Measurements from ENCODE around the gene ATRNL1. TPM values are rescaled to one million over a fixed set of nuclear protein-coding genes. Genes with fewer than 3 reads are reported as not detected.

Gene ATRNL1
- polyA plus RNA-seq, 4 donors, result 0.78 to 1.1 TPM; not detected in 2

- Histone ChIP-seq H3K4me3 (ENCODE audit: low read depth in 1 of 3, low read length in 3 of 3) (no peak overlapping the region), H3K9me3 (ENCODE audit: control insufficient read depth in 2 of 2, insufficient read depth in 1 of 2, low read depth in 1 of 2, low read length in 1 of 2) (no peaks in the 10 kb centered on the region), H3K27ac (ENCODE audit: low read depth in 1 of 3, low read length in 2 of 3) (no peak overlapping the region), H3K4me1 (ENCODE audit: control insufficient read depth in 3 of 3, insufficient read depth in 2 of 3, low read depth in 1 of 3, low read length in 2 of 3) (no peaks in the 10 kb centered on the region), H3K27me3 (ENCODE audit: control insufficient read depth in 3 of 3, insufficient read depth in 3 of 3, low read length in 3 of 3) (no peaks in the 10 kb centered on the region), H3K36me3 (ENCODE audit: control insufficient read depth in 3 of 3, insufficient read depth in 2 of 3, low read depth in 1 of 3, low read length in 3 of 3) (no peaks in the 10 kb centered on the region)
- no peak for FAIRE-seq
- WGBS, 3 donors, result 48 to 60% (median 52%) methylated on average over 3 of the region's 3 CpGs
- DNase-seq, result no peak
Measured at GRCh38 chr10:115049960-115050359, 43.2 kb upstream of the ATRNL1 start.

- no peaks in the 10 kb centered on the region for H3K27me3 ChIP-seq (ENCODE audit: control insufficient read depth in 3 of 3, insufficient read depth in 3 of 3, low read length in 3 of 3)
- no peaks in the 10 kb centered on the region for H3K4me1 ChIP-seq (ENCODE audit: control insufficient read depth in 3 of 3, insufficient read depth in 2 of 3, low read depth in 1 of 3, low read length in 2 of 3)
- no peaks in the 10 kb centered on the region for H3K9me3 ChIP-seq (ENCODE audit: control insufficient read depth in 2 of 2, insufficient read depth in 1 of 2, low read depth in 1 of 2, low read length in 1 of 2)
- 92 to 97% (median 94%) methylated on average over 3 of the region's 3 CpGs for WGBS, 3 donors
- FAIRE-seq, result no peak
- no peak overlapping the region for H3K27ac ChIP-seq (ENCODE audit: low read depth in 1 of 3, low read length in 2 of 3)
- no peak for DNase-seq
- H3K4me3 ChIP-seq (ENCODE audit: low read depth in 1 of 3, low read length in 3 of 3), result no peak overlapping the region
- H3K36me3 ChIP-seq (ENCODE audit: control insufficient read depth in 3 of 3, insufficient read depth in 2 of 3, low read depth in 1 of 3, low read length in 3 of 3), result no peaks in the 10 kb centered on the region
Measured at GRCh38 chr10:115050375-115051010, 42.7 kb upstream of the ATRNL1 start.

GRCh38 chr10:115051216-115051615, 41.9 kb upstream of the ATRNL1 start:
- 83 to 92% (median 83%) methylated on average over 2 of the region's 2 CpGs for WGBS, 3 donors
- H3K36me3 ChIP-seq (ENCODE audit: control insufficient read depth in 3 of 3, insufficient read depth in 2 of 3, low read depth in 1 of 3, low read length in 3 of 3), result no peaks in the 10 kb centered on the region
- H3K27me3 ChIP-seq (ENCODE audit: control insufficient read depth in 3 of 3, insufficient read depth in 3 of 3, low read length in 3 of 3), result no peaks in the 10 kb centered on the region
- H3K4me3 ChIP-seq (ENCODE audit: low read depth in 1 of 3, low read length in 3 of 3), result no peak overlapping the region
- no peaks in the 10 kb centered on the region for H3K9me3 ChIP-seq (ENCODE audit: control insufficient read depth in 2 of 2, insufficient read depth in 1 of 2, low read depth in 1 of 2, low read length in 1 of 2)
- no peaks in the 10 kb centered on the region for H3K4me1 ChIP-seq (ENCODE audit: control insufficient read depth in 3 of 3, insufficient read depth in 2 of 3, low read depth in 1 of 3, low read length in 2 of 3)
- FAIRE-seq, result no peak
- H3K27ac ChIP-seq (ENCODE audit: low read depth in 1 of 3, low read length in 2 of 3), result no peak overlapping the region
- DNase-seq, result no peak

GRCh38 chr10:115052226-115052625, 40.9 kb upstream of the ATRNL1 start:
- Histone ChIP-seq H3K27me3 (ENCODE audit: control insufficient read depth in 3 of 3, insufficient read depth in 3 of 3, low read length in 3 of 3) (no peaks in the 10 kb centered on the region), H3K9me3 (ENCODE audit: control insufficient read depth in 2 of 2, insufficient read depth in 1 of 2, low read depth in 1 of 2, low read length in 1 of 2) (no peaks in the 10 kb centered on the region), H3K36me3 (ENCODE audit: control insufficient read depth in 3 of 3, insufficient read depth in 2 of 3, low read depth in 1 of 3, low read length in 3 of 3) (no peaks in the 10 kb centered on the region), H3K27ac (ENCODE audit: low read depth in 1 of 3, low read length in 2 of 3) (no peak overlapping the region), H3K4me3 (ENCODE audit: low read depth in 1 of 3, low read length in 3 of 3) (no peak overlapping the region), H3K4me1 (ENCODE audit: control insufficient read depth in 3 of 3, insufficient read depth in 2 of 3, low read depth in 1 of 3, low read length in 2 of 3) (no peaks in the 10 kb centered on the region)
- DNase-seq (no peak), FAIRE-seq (no peak)
- 81 to 90% (median 88%) methylated on average over 3 of the region's 3 CpGs for WGBS, 3 donors

GRCh38 chr10:115052728-115053127, 40.4 kb upstream of the ATRNL1 start:
- Histone ChIP-seq H3K4me3 (ENCODE audit: low read depth in 1 of 3, low read length in 3 of 3) (no peak overlapping the region), H3K36me3 (ENCODE audit: control insufficient read depth in 3 of 3, insufficient read depth in 2 of 3, low read depth in 1 of 3, low read length in 3 of 3) (no peaks in the 10 kb centered on the region), H3K9me3 (ENCODE audit: control insufficient read depth in 2 of 2, insufficient read depth in 1 of 2, low read depth in 1 of 2, low read length in 1 of 2) (no peaks in the 10 kb centered on the region), H3K27me3 (ENCODE audit: control insufficient read depth in 3 of 3, insufficient read depth in 3 of 3, low read length in 3 of 3) (no peaks in the 10 kb centered on the region), H3K4me1 (ENCODE audit: control insufficient read depth in 3 of 3, insufficient read depth in 2 of 3, low read depth in 1 of 3, low read length in 2 of 3) (no peaks in the 10 kb centered on the region), H3K27ac (ENCODE audit: low read depth in 1 of 3, low read length in 2 of 3) (no peak overlapping the region)
- WGBS, 3 donors, result 54 to 60% (median 55%) methylated on average over 1 of the region's 1 CpG
- FAIRE-seq (peak; percentile 10), DNase-seq (no peak)

- 84 to 92% (median 91%) methylated on average over 2 of the region's 2 CpGs for WGBS, 3 donors
- DNase-seq (no peak), FAIRE-seq (no peak)
- Histone ChIP-seq H3K4me1 (ENCODE audit: control insufficient read depth in 3 of 3, insufficient read depth in 2 of 3, low read depth in 1 of 3, low read length in 2 of 3) (no peaks in the 10 kb centered on the region), H3K9me3 (ENCODE audit: control insufficient read depth in 2 of 2, insufficient read depth in 1 of 2, low read depth in 1 of 2, low read length in 1 of 2) (no peaks in the 10 kb centered on the region), H3K27ac (ENCODE audit: low read depth in 1 of 3, low read length in 2 of 3) (no peak overlapping the region), H3K27me3 (ENCODE audit: control insufficient read depth in 3 of 3, insufficient read depth in 3 of 3, low read length in 3 of 3) (peaks cover 0 to 2% (median 0%) of the 10 kb centered on the region in 3 donors), H3K4me3 (ENCODE audit: low read depth in 1 of 3, low read length in 3 of 3) (no peak overlapping the region), H3K36me3 (ENCODE audit: control insufficient read depth in 3 of 3, insufficient read depth in 2 of 3, low read depth in 1 of 3, low read length in 3 of 3) (no peaks in the 10 kb centered on the region)
Measured at GRCh38 chr10:115056186-115056585, 37.0 kb upstream of the ATRNL1 start.

- 78 to 84% (median 80%) methylated on average over 7 of the region's 7 CpGs for WGBS, 3 donors
- no peak for DNase-seq
- Histone ChIP-seq H3K4me3 (ENCODE audit: low read depth in 1 of 3, low read length in 3 of 3) (no peak overlapping the region), H3K36me3 (ENCODE audit: control insufficient read depth in 3 of 3, insufficient read depth in 2 of 3, low read depth in 1 of 3, low read length in 3 of 3) (no peaks in the 10 kb centered on the region), H3K27me3 (ENCODE audit: control insufficient read depth in 3 of 3, insufficient read depth in 3 of 3, low read length in 3 of 3) (peaks cover 0 to 2% (median 0%) of the 10 kb centered on the region in 3 donors), H3K27ac (ENCODE audit: low read depth in 1 of 3, low read length in 2 of 3) (no peak overlapping the region), H3K4me1 (ENCODE audit: control insufficient read depth in 3 of 3, insufficient read depth in 2 of 3, low read depth in 1 of 3, low read length in 2 of 3) (no peaks in the 10 kb centered on the region), H3K9me3 (ENCODE audit: control insufficient read depth in 2 of 2, insufficient read depth in 1 of 2, low read depth in 1 of 2, low read length in 1 of 2) (no peaks in the 10 kb centered on the region)
- no peak for FAIRE-seq
Measured at GRCh38 chr10:115059301-115059898, 33.8 kb upstream of the ATRNL1 start.

- DNase-seq, result no peak
- Histone ChIP-seq H3K4me3 (ENCODE audit: low read depth in 1 of 3, low read length in 3 of 3) (no peak overlapping the region), H3K9me3 (ENCODE audit: control insufficient read depth in 2 of 2, insufficient read depth in 1 of 2, low read depth in 1 of 2, low read length in 1 of 2) (no peaks in the 10 kb centered on the region), H3K36me3 (ENCODE audit: control insufficient read depth in 3 of 3, insufficient read depth in 2 of 3, low read depth in 1 of 3, low read length in 3 of 3) (no peaks in the 10 kb centered on the region), H3K4me1 (ENCODE audit: control insufficient read depth in 3 of 3, insufficient read depth in 2 of 3, low read depth in 1 of 3, low read length in 2 of 3) (no peaks in the 10 kb centered on the region), H3K27me3 (ENCODE audit: control insufficient read depth in 3 of 3, insufficient read depth in 3 of 3, low read length in 3 of 3) (no peaks in the 10 kb centered on the region), H3K27ac (ENCODE audit: low read depth in 1 of 3, low read length in 2 of 3) (no peak overlapping the region)
- FAIRE-seq, result no peak
- 67 to 74% (median 68%) methylated on average over 5 of the region's 5 CpGs for WGBS, 3 donors
Measured at GRCh38 chr10:115063701-115064658, 29.2 kb upstream of the ATRNL1 start.
